ENCODE data around the gene LBHD2.
"Not testable (repeated sequence)": the region's sequence is repeated elsewhere in the genome, so short reads cannot be mapped to it uniquely, and the experiment has no call there.

Gene LBHD2

GRCh38 chr14:103113774-103114173, 29.8 kb downstream of the LBHD2 start:
- TF ChIP-seq CTCF (IDR thresholded peaks at IDR 0.05; ENCODE audit: low read depth, low read length), result no peak
- DNase-seq (ENCODE audit: extremely low read depth, low read depth), result no peak

- not testable (repeated sequence) for DNase-seq (ENCODE audit: extremely low read depth, low read depth)
These were observed 31.2 kb downstream of the LBHD2 start for GRCh38 chr14:103115086-103115679.

- no peak for DNase-seq (ENCODE audit: extremely low read depth, low read depth)
These were observed 32.0 kb downstream of the LBHD2 start for GRCh38 chr14:103115845-103116572.

GRCh38 chr14:103116636-103117035, 32.6 kb downstream of the LBHD2 start:
- DNase-seq (ENCODE audit: extremely low read depth, low read depth), result no peak
- TF ChIP-seq CTCF (IDR thresholded peaks at IDR 0.05; ENCODE audit: low read depth, low read length), result no peak

More at GRCh38 chr14:103115845-103116572, 32.0 kb downstream of the LBHD2 start:
- no peak for TF ChIP-seq CTCF (IDR thresholded peaks at IDR 0.05; ENCODE audit: low read depth, low read length)

- not testable (repeated sequence) for DNase-seq (ENCODE audit: extremely low read depth, low read depth)
These were observed 33.5 kb downstream of the LBHD2 start for GRCh38 chr14:103117499-103117898.

- DNase-seq (ENCODE audit: extremely low read depth, low read depth), result no peak
- no peak for TF ChIP-seq CTCF (IDR thresholded peaks at IDR 0.05; ENCODE audit: low read depth, low read length)
These were observed 34.1 kb downstream of the LBHD2 start for GRCh38 chr14:103118018-103118662.

GRCh38 chr14:103118663-103119404, 34.8 kb downstream of the LBHD2 start:
- TF ChIP-seq CTCF (IDR thresholded peaks at IDR 0.05; ENCODE audit: low read depth, low read length), result no peak
- DNase-seq (ENCODE audit: extremely low read depth, low read depth), result no peak

GRCh38 chr14:103119527-103119926, 35.5 kb downstream of the LBHD2 start:
- not testable (repeated sequence) for DNase-seq (ENCODE audit: extremely low read depth, low read depth)
